Caco-2 (cell line): ENCODE results near the gene MAN2C1. TPM values are rescaled to one million over a fixed set of nuclear protein-coding genes. Genes with fewer than 3 reads are reported as not detected.
"Not testable (repeated sequence)": the region's sequence is repeated elsewhere in the genome, so short reads cannot be mapped to it uniquely, and the experiment has no call there.

Experiments used
- BruUV-seq: library from RNA; stranded (reverse); fragments of 400-500 nt; replicated peaks from 2 replicates; lab custom pipeline; 2021; lab: Mats Ljungman, UMichigan
- CTCF ChIA-PET: fragments of 300-600 bp; sonication (Branson Sonifier 250); formaldehyde crosslinking; loops from one replicate; lab custom pipeline; 2022; ENCODE audit warnings: antibody characterized with exemption; lab: Charles Lee
- POLR2A ChIA-PET: fragments of 300-600 bp; sonication (Branson Sonifier 250); formaldehyde crosslinking; loops from one replicate; lab custom pipeline; 2022; ENCODE audit warnings: antibody characterized with exemption; lab: Charles Lee
- DNase-seq, 2 experiments: peaks; one replicate each; pipeline versions ENCODE4 v3.0.0 to v3.0.0-alpha.2; 2020 to 2022
- H3K27me3 ChIP-seq: replicated peaks from 2 replicates; pipeline ENCODE4 v1.6.0; 2011; ENCODE audit warnings: low read length; ENCODE audit not compliant: control insufficient read depth, insufficient read depth
- H3K36me3 ChIP-seq: 2 replicates; pipeline ENCODE4 v1.5.1; 2011; ENCODE audit warnings: low read length; ENCODE audit not compliant: control insufficient read depth, insufficient read depth
- H3K4me1 ChIP-seq: fragments of 250-450 bp; sonication (Bioruptor Pico); 2 replicates; pipeline ENCODE4 v1.5.1; 2020; ENCODE audit warnings: mild to moderate bottlenecking
- H3K4me3 ChIP-seq: 2 replicates; pipeline ENCODE4 v1.5.1; 2011; ENCODE audit warnings: low read depth, mild to moderate bottlenecking, control low read depth, low read length
- H3K9me3 ChIP-seq: fragments of 250-450 bp; sonication (Bioruptor Pico); 2 replicates; pipeline ENCODE4 v1.5.1; 2020; ENCODE audit warnings: mild to moderate bottlenecking, moderate library complexity
- H3K27ac Mint-ChIP-seq: one replicate; pipeline ENCODE4 v1.8.0; 2022; ENCODE audit warnings: mixed read lengths; ENCODE audit not compliant: unreplicated experiment
- H3K27me3 Mint-ChIP-seq: one replicate; pipeline ENCODE4 v1.8.0; 2022; ENCODE audit warnings: mixed read lengths; ENCODE audit not compliant: insufficient read depth, unreplicated experiment
- H3K36me3 Mint-ChIP-seq: one replicate; pipeline ENCODE4 v1.8.0; 2022; ENCODE audit warnings: mild to moderate bottlenecking, mixed read lengths; ENCODE audit not compliant: insufficient read depth, unreplicated experiment
- H3K4me1 Mint-ChIP-seq: one replicate; pipeline ENCODE4 v1.8.0; 2022; ENCODE audit warnings: low read depth, mixed read lengths; ENCODE audit not compliant: unreplicated experiment
- H3K4me3 Mint-ChIP-seq: one replicate; pipeline ENCODE4 v1.8.0; 2022; ENCODE audit warnings: mild to moderate bottlenecking, moderate library complexity, mixed read lengths; ENCODE audit not compliant: unreplicated experiment
- H3K9me3 Mint-ChIP-seq: one replicate; pipeline ENCODE4 v1.8.0; 2022; ENCODE audit warnings: mixed read lengths; ENCODE audit not compliant: unreplicated experiment
- CTCF ChIP-seq, 2 experiments: fragments of 200-600 bp in 1 of 2; IDR thresholded peaks; 1 replicate in 1 of 2; 2 replicates in 1 of 2; pipeline versions ENCODE4 v1.5.1 to v1.8.0; 2011 to 2022; ENCODE audit warnings: antibody characterized with exemption in 1 of 2, control low read depth in 1 of 2, inconsistent platforms in 1 of 2, low read depth in 1 of 2, low read length in 1 of 2, mild to moderate bottlenecking in 1 of 2, moderate library complexity in 1 of 2; ENCODE audit not compliant: insufficient read depth in 1 of 2, severe bottlenecking in 1 of 2, unreplicated experiment in 1 of 2
- intact Hi-C: fragments of 100-400 bp; cut with micrococcal nuclease; formaldehyde crosslinking; loops from one replicate; pipeline ENCODE4 v1.10.0; 2022; ENCODE audit not compliant: unreplicated experiment
- total RNA-seq: library from RNA; stranded (reverse); gene quantifications from 2 replicates; pipeline ENCODE4 v1.2.3, GENCODE V29; 2022

Gene MAN2C1
- total RNA-seq, 1 experiment from 2014 or later, result 140 TPM

GRCh38 chr15:75335313-75335704, 33.1 kb downstream of the MAN2C1 start:
- Histone ChIP-seq H3K27me3 (no peaks in the 10 kb centered on the region), H3K4me1 (no peaks in the 10 kb centered on the region; the same call in 1 of the 2 replicates), H3K36me3 (no peaks in the 10 kb centered on the region), H3K9me3 (no peaks in the 10 kb centered on the region), H3K4me3 (peak overlapping the region; percentile 64)
- no TSS peak for BruUV-seq
- DNase-seq, result no peak
- Mint-ChIP-seq H3K4me3 (peak overlapping the region; percentile 90), H3K27ac (peak overlapping the region; percentile 94), H3K27me3 (no peaks in the 10 kb centered on the region), H3K36me3 (peaks cover 7% of the 10 kb centered on the region), H3K4me1 (peaks cover 7% of the 10 kb centered on the region), H3K9me3 (no peaks in the 10 kb centered on the region)
- intact Hi-C loops, result no loop called here
- CTCF ChIA-PET, result interaction anchor here (1.0 kb wide), 1 partner anchor 33 kb away, joined by 3 read pairs; no protein-coding TSS in a partner anchor
- POLR2A ChIA-PET, result interaction anchor here (1.0 kb wide), 1 partner anchor 33 kb away, joined by 3 read pairs; the partner anchor contains the start of gene MAN2C1
- no peak for TF ChIP-seq CTCF (IDR thresholded peaks at IDR 0.05; ENCODE audit: insufficient read depth in 1 of 2, low read depth in 1 of 2, low read length in 1 of 2, severe bottlenecking in 1 of 2, unreplicated experiment in 1 of 2)

GRCh38 chr15:75333654-75334419, 34.6 kb downstream of the MAN2C1 start:
- intact Hi-C loops, H3K36me3 Mint-ChIP-seq, H3K4me1 ChIP-seq, POLR2A ChIA-PET, H3K27me3 Mint-ChIP-seq, DNase-seq, H3K4me3 Mint-ChIP-seq, BruUV-seq, H3K36me3 ChIP-seq, H3K4me3 ChIP-seq, H3K9me3 Mint-ChIP-seq, H3K27ac Mint-ChIP-seq, H3K4me1 Mint-ChIP-seq, CTCF ChIA-PET, H3K9me3 ChIP-seq, H3K27me3 ChIP-seq: not testable (repeated sequence)

GRCh38 chr15:75332093-75332492, 36.3 kb downstream of the MAN2C1 start:
- H3K27me3 ChIP-seq, H3K36me3 Mint-ChIP-seq, H3K36me3 ChIP-seq, intact Hi-C loops, CTCF ChIA-PET, H3K27ac Mint-ChIP-seq, DNase-seq, H3K4me3 Mint-ChIP-seq, BruUV-seq, H3K4me1 ChIP-seq, H3K9me3 Mint-ChIP-seq, H3K9me3 ChIP-seq, H3K4me3 ChIP-seq, H3K27me3 Mint-ChIP-seq, POLR2A ChIA-PET, H3K4me1 Mint-ChIP-seq: not testable (repeated sequence)

GRCh38 chr15:75329571-75329970, 38.8 kb downstream of the MAN2C1 start:
- ChIA-PET CTCF (interaction anchor here (0.6 kb wide), 2 partner anchors 122 to 1011 kb away, joined by 3 read pairs; partner anchors contain the start of gene SIN3A), POLR2A (no interaction called here)
- no peaks in the 10 kb centered on the region for H3K27me3 Mint-ChIP-seq
- no peaks in the 10 kb centered on the region for H3K9me3 Mint-ChIP-seq
- no peak overlapping the region for H3K27ac Mint-ChIP-seq
- no peaks in the 10 kb centered on the region for H3K4me1 Mint-ChIP-seq
- no TSS peak for BruUV-seq
- intact Hi-C loops, result no loop called here
- no peak for DNase-seq
- Histone ChIP-seq H3K36me3 (no peaks in the 10 kb centered on the region), H3K9me3 (no peaks in the 10 kb centered on the region), H3K4me1 (no peaks in the 10 kb centered on the region), H3K4me3 (no peak overlapping the region), H3K27me3 (no peaks in the 10 kb centered on the region)
- no peaks in the 10 kb centered on the region for H3K36me3 Mint-ChIP-seq
- TF ChIP-seq CTCF (IDR thresholded peaks at IDR 0.05; ENCODE audit: insufficient read depth in 1 of 2, low read depth in 1 of 2, low read length in 1 of 2, severe bottlenecking in 1 of 2, unreplicated experiment in 1 of 2), result no peak
- H3K4me3 Mint-ChIP-seq, result no peak overlapping the region
